ENCODE results near the gene BFSP1. TPM values are rescaled to one million over a fixed set of nuclear protein-coding genes. Genes with fewer than 3 reads are reported as not detected.
A peak's percentile ranks its signal among the peaks of the same experiment; 100 is the strongest.

BFSP1 gene
- total and polyA plus RNA-seq, 2 experiments from 2014 or later = 2.7 to 4.9 TPM

- Histone ChIP-seq H3K4me3 (no peak overlapping the region), H2AFZ (peak overlapping the region; percentile 66; the same call in 1 of the 2 replicates), H3K4me1 (ENCODE audit: insufficient read depth) (no peaks in the 10 kb centered on the region), H3K9me2 (ENCODE audit: insufficient read depth) (no peaks in the 10 kb centered on the region), H3K27me3 (ENCODE audit: insufficient read depth) (no peaks in the 10 kb centered on the region), H3F3A (replicated peaks; ENCODE audit: low read depth) (no peaks in the 10 kb centered on the region), H3K79me2 (replicated peaks; ENCODE audit: insufficient read depth) (no peaks in the 10 kb centered on the region), H4K20me1 (replicated peaks; ENCODE audit: insufficient read depth) (no peaks in the 10 kb centered on the region), H3K36me3 (ENCODE audit: insufficient read depth) (no peaks in the 10 kb centered on the region), H3K27ac (ENCODE audit: low read depth) (no peak overlapping the region), H3K4me2 (no peak overlapping the region)
- DNase-seq (ENCODE audit: low spot score) (no peak), ATAC-seq (no peak)
- TF ChIP-seq REST (IDR thresholded peaks at IDR 0.05; ENCODE audit: unreplicated experiment) = no peak
- no peak for TF ChIP-seq ETS1 (IDR thresholded peaks at IDR 0.05)
- no peak for TF ChIP-seq ZNF114 (CRISPR knock-in tag; IDR thresholded peaks at IDR 0.05)
- no peak for TF ChIP-seq POLR2AphosphoS5 (IDR thresholded peaks at IDR 0.05; ENCODE audit: low read depth)
- no peak for TF ChIP-seq CTCF (conservative IDR thresholded peaks at IDR 0.05; ENCODE audit: low read depth in 2 of 2)
- TF ChIP-seq ZNF331 (CRISPR knock-in tag; IDR thresholded peaks at IDR 0.05; ENCODE audit: low read depth) = no peak
- TF ChIP-seq NANOG (IDR thresholded peaks at IDR 0.05; ENCODE audit: borderline replicate concordance) = no peak
- TF ChIP-seq EZH2 (IDR thresholded peaks at IDR 0.05; ENCODE audit: low read depth, unreplicated experiment) = no peak
- no peak for TF ChIP-seq CREB1 (CRISPR knock-in tag; IDR thresholded peaks at IDR 0.05; ENCODE audit: low read depth)
- TF ChIP-seq JUNB (IDR thresholded peaks at IDR 0.05; ENCODE audit: unreplicated experiment) = no peak
- TF ChIP-seq EZH2phosphoT487 (IDR thresholded peaks at IDR 0.05; ENCODE audit: unreplicated experiment) = no peak
- no peak for TF ChIP-seq STAT1 (IDR thresholded peaks at IDR 0.05; ENCODE audit: unreplicated experiment)
- TF ChIP-seq ZNF462 (CRISPR knock-in tag; IDR thresholded peaks at IDR 0.05) = no peak
- H3K27ac Mint-ChIP-seq = no peak overlapping the region
- no peaks in the 10 kb centered on the region for H3K9me3 Mint-ChIP-seq
- no peaks in the 10 kb centered on the region for H3K36me3 Mint-ChIP-seq (ENCODE audit: low read depth)
- H3K27me3 Mint-ChIP-seq (ENCODE audit: insufficient read depth, low read depth, poor library complexity) = peaks cover 4% of the 10 kb centered on the region
- H3K4me3 Mint-ChIP-seq = no peak overlapping the region
- peaks cover 3% of the 10 kb centered on the region; the same call in 2 of the 3 replicates for H3K4me1 Mint-ChIP-seq
These were observed 59.5 kb downstream of the BFSP1 start for GRCh38 chr20:17471606-17472187.
